ENCODE data around the gene B4GALNT2.

The B4GALNT2 gene

DNA sequence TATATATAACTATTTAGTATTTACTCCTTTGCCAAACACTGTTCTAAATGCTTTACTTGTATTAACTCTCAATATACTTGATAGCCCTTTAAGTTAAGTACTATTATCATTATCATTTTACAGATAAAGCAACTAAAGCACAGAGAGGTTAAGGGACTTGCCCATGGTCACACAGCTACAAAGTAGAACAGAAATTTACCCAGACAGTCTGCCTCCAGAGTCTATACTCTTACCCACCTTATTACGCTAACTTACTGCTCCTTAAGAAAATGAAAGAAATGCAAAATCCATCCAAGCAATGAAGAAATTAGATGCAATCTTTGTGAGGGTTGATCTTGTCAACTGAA lies 25.4 kb upstream of the B4GALNT2 start:
- Histone ChIP-seq H3K4me3 (replicated peaks; ENCODE audit: insufficient read depth, low read length) (no peak overlapping the region), H3K27me3 (ENCODE audit: insufficient read depth, poor library complexity, severe bottlenecking) (no peaks in the 10 kb centered on the region), H3K27ac (replicated peaks) (no peak overlapping the region)
- DNase-seq (ENCODE audit: low read depth in 1 of 2, low spot score in 1 of 2): no peak
- TF ChIP-seq, protein P1, sequence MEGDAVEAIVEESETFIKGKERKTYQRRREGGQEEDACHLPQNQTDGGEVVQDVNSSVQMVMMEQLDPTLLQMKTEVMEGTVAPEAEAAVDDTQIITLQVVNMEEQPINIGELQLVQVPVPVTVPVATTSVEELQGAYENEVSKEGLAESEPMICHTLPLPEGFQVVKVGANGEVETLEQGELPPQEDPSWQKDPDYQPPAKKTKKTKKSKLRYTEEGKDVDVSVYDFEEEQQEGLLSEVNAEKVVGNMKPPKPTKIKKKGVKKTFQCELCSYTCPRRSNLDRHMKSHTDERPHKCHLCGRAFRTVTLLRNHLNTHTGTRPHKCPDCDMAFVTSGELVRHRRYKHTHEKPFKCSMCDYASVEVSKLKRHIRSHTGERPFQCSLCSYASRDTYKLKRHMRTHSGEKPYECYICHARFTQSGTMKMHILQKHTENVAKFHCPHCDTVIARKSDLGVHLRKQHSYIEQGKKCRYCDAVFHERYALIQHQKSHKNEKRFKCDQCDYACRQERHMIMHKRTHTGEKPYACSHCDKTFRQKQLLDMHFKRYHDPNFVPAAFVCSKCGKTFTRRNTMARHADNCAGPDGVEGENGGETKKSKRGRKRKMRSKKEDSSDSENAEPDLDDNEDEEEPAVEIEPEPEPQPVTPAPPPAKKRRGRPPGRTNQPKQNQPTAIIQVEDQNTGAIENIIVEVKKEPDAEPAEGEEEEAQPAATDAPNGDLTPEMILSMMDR (IDR thresholded peaks at IDR 0.05; ENCODE audit: insufficient read depth, low read length): no peak
- TF ChIP-seq GABPA (IDR thresholded peaks at IDR 0.05; ENCODE audit: low read depth) (no peak), SPI1 (IDR thresholded peaks at IDR 0.05; ENCODE audit: borderline replicate concordance, low read depth) (no peak), POLR2AphosphoS5 (IDR thresholded peaks at IDR 0.05; ENCODE audit: low read depth) (no peak)
- TF ChIP-seq, protein P2, sequence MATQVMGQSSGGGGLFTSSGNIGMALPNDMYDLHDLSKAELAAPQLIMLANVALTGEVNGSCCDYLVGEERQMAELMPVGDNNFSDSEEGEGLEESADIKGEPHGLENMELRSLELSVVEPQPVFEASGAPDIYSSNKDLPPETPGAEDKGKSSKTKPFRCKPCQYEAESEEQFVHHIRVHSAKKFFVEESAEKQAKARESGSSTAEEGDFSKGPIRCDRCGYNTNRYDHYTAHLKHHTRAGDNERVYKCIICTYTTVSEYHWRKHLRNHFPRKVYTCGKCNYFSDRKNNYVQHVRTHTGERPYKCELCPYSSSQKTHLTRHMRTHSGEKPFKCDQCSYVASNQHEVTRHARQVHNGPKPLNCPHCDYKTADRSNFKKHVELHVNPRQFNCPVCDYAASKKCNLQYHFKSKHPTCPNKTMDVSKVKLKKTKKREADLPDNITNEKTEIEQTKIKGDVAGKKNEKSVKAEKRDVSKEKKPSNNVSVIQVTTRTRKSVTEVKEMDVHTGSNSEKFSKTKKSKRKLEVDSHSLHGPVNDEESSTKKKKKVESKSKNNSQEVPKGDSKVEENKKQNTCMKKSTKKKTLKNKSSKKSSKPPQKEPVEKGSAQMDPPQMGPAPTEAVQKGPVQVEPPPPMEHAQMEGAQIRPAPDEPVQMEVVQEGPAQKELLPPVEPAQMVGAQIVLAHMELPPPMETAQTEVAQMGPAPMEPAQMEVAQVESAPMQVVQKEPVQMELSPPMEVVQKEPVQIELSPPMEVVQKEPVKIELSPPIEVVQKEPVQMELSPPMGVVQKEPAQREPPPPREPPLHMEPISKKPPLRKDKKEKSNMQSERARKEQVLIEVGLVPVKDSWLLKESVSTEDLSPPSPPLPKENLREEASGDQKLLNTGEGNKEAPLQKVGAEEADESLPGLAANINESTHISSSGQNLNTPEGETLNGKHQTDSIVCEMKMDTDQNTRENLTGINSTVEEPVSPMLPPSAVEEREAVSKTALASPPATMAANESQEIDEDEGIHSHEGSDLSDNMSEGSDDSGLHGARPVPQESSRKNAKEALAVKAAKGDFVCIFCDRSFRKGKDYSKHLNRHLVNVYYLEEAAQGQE (IDR thresholded peaks at IDR 0.05; ENCODE audit: insufficient replicate concordance, low read depth): no peak

DNA sequence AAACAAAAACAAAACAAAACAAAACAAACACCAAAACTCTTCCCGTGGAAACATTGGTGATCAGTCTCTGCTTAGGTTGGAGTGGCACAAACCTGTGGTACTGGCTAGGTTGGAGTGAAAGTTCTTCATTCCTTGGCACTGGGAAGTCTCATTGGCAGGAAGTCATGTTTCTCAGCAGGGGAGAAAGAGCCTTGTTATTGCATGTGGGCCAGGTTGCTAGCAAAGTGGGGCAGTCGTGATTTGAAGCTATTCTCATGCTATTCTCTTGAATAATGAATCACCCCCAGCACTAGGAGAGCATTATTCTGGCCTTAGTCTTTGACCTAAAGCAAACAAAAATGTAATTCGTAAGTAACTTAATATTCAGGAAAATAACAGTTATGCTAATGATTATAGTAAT lies 24.3 kb upstream of the B4GALNT2 start:
- no peaks in the 10 kb centered on the region for H3K27me3 ChIP-seq (ENCODE audit: insufficient read depth, poor library complexity, severe bottlenecking)
- no peak for DNase-seq (ENCODE audit: low read depth in 1 of 2, low spot score in 1 of 2)
- H3K27ac ChIP-seq (replicated peaks): no peak overlapping the region
- no peak overlapping the region for H3K4me3 ChIP-seq (replicated peaks; ENCODE audit: insufficient read depth, low read length)
- TF ChIP-seq, protein P1 (IDR thresholded peaks at IDR 0.05; ENCODE audit: insufficient read depth, low read length): no peak
- TF ChIP-seq GABPA (IDR thresholded peaks at IDR 0.05; ENCODE audit: low read depth): no peak
- TF ChIP-seq SPI1 (IDR thresholded peaks at IDR 0.05; ENCODE audit: borderline replicate concordance, low read depth): no peak
- TF ChIP-seq POLR2AphosphoS5 (IDR thresholded peaks at IDR 0.05; ENCODE audit: low read depth): no peak
- TF ChIP-seq, protein P2 (IDR thresholded peaks at IDR 0.05; ENCODE audit: insufficient replicate concordance, low read depth): no peak

GRCh38 chr17:49110509-49110908 lies 22.1 kb upstream of the B4GALNT2 start:
- Histone ChIP-seq H3K27me3 (ENCODE audit: insufficient read depth, poor library complexity, severe bottlenecking) (no peaks in the 10 kb centered on the region), H3K27ac (replicated peaks) (no peak overlapping the region), H3K4me3 (replicated peaks; ENCODE audit: insufficient read depth, low read length) (no peak overlapping the region)
- TF ChIP-seq GABPA (IDR thresholded peaks at IDR 0.05; ENCODE audit: low read depth): no peak
- TF ChIP-seq SPI1 (IDR thresholded peaks at IDR 0.05; ENCODE audit: borderline replicate concordance, low read depth): no peak
- no peak for TF ChIP-seq POLR2AphosphoS5 (IDR thresholded peaks at IDR 0.05; ENCODE audit: low read depth)
- TF ChIP-seq, protein P2 (IDR thresholded peaks at IDR 0.05; ENCODE audit: insufficient replicate concordance, low read depth): no peak
- TF ChIP-seq, protein P1 (IDR thresholded peaks at IDR 0.05; ENCODE audit: insufficient read depth, low read length): no peak
- DNase-seq (ENCODE audit: low read depth in 1 of 2, low spot score in 1 of 2): no peak
